ENCODE results near the gene PHIP. TPM values are rescaled to one million over a fixed set of nuclear protein-coding genes. Genes with fewer than 3 reads are reported as not detected.

PHIP gene
- total RNA-seq, 2 experiments from 2014 or later, result 24.5 to 25.1 TPM

- CTCF ChIA-PET, result interaction anchor here (0.6 kb wide), 1 partner anchor 1041 kb away, joined by 3 read pairs; no protein-coding TSS in a partner anchor
- POLR2A ChIA-PET, result interaction anchor here (0.7 kb wide), 1 partner anchor 34 kb away, joined by 3 read pairs; no protein-coding TSS in a partner anchor
Measured at GRCh38 chr6:79072640-79073181, 5.3 kb downstream of the PHIP start.

DNA sequence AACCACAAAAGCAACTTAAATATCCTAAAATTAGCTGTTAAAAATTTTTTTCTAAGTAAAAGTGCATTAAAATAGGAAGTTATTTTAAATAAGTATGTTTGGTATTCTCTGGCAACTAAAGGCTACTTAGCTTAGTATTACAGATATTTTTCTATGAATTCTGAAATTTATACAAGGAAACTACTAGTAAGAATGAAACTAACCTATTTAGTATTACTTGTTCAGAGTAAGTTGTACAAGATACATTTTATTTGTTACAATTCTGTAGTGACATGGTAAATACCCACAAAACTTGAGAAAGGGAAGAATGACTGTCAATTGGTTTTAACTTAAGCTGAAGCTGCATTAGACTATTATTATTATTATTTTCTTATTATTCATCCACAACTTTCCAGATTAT is 6.5 kb downstream of the PHIP start:
- ChIA-PET CTCF (no interaction called here), POLR2A (no interaction called here)

- ChIA-PET POLR2A (no interaction called here), CTCF (no interaction called here)
Measured at GRCh38 chr6:79070206-79070825, 7.7 kb downstream of the PHIP start.

DNA sequence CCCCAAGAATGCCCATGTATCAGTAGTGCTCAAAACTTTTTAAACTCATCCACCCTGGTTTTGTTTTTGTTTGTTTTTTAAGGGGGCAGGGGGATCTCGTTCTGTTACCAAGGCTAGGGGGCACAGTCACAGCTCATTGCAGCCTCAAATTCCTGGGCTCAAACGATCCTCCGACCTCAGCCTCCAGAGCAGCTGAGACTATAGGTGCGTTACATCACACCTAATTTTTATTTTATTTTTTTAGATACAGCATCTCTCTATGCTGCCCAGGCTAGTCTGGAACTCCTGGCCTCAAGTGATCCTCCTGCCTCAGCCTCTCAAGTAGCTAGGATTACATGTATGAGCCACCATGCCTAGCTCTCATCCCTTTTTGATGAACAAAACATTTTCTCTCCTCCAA is 11.2 kb downstream of the PHIP start:
- ChIA-PET POLR2A (no interaction called here), CTCF (no interaction called here)

DNA sequence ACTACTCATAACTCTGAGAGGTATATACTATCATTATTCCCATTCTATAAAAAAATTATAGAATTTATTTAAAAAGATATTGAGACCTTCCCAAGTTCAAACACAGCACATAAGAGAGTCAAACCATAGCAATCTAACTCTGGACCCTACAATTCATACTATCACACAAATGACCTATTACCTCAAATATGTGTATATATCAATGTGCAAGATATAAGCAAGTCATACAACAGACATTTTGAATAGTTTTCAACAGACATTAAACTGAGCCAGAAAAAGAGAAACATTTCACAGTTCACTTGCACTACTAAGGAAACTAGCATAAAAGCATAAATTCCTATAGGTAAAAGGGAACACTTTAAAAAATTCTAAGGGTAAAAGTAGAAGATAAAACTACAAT is 11.7 kb downstream of the PHIP start:
- ChIA-PET POLR2A (no interaction called here), CTCF (no interaction called here)

DNA sequence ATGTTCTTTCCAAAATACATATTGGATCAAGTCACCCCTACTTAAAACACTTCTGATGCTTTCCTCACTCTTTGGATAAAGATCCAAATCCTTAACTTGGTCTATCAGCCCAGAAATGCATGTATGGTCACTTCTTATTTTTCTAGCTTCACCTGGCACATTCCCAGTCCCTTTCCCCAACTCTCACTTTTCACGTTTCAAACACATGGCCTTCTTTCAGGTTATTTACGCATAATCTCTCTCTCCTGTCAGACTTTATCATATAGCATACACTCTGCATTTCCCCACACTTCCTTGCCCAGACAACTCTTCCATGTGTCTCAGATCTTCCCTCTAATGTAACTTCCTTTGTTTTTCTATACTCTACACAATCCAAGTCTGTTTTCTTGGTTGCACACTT is 12.8 kb downstream of the PHIP start:
- ChIA-PET CTCF (interaction anchor here (1.3 kb wide), 1 partner anchor 13 kb away, joined by 3 read pairs; the partner anchor contains the start of gene PHIP), POLR2A (no interaction called here)

DNA sequence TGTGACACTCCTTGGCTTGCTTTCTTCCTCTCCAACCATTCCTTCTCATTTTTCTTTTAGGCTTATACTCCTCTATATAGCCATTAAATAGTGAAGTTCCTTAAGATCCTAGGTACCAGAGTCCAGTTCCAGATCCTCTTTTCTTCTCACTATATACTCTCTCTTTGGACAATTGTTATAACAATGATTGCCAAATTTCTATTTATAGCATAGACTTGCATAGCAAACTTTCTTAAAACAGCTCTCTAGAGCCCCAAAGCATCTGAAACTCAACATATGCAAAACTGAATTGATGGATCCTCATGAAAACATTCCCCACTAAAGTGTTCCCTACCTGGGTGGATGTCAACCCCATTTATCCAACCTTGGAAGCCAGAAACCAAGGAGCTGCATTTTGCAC is 13.4 kb downstream of the PHIP start:
- ChIA-PET POLR2A (no interaction called here), CTCF (interaction anchor here (1.3 kb wide), 1 partner anchor 13 kb away, joined by 3 read pairs; the partner anchor contains the start of gene PHIP)

DNA sequence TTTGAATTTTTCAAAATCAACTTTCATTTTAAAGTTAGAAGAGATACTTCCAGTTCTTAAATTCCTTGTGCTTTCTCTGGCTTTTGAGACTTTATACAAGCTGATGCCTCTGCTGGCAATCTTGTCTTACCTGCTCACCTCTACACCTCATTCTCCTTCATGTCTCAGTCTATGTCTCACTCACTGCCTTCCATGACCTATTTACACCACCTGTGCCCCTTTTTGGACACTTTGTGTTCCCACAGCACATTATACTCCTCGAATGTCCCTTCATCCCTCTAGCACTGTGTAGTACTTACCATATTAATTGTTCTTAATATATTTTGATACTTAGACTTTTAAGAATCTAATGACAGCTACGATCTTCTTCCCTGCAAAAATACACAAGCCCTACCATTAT is 15.3 kb downstream of the PHIP start:
- CTCF ChIA-PET, result no interaction called here
- POLR2A ChIA-PET, result no interaction called here

- POLR2A ChIA-PET, result no interaction called here
- CTCF ChIA-PET, result interaction anchor here (0.5 kb wide), 1 partner anchor 490 kb away, joined by 3 read pairs; no protein-coding TSS in a partner anchor
Measured at GRCh38 chr6:79057746-79058145, 20.3 kb downstream of the PHIP start.

DNA sequence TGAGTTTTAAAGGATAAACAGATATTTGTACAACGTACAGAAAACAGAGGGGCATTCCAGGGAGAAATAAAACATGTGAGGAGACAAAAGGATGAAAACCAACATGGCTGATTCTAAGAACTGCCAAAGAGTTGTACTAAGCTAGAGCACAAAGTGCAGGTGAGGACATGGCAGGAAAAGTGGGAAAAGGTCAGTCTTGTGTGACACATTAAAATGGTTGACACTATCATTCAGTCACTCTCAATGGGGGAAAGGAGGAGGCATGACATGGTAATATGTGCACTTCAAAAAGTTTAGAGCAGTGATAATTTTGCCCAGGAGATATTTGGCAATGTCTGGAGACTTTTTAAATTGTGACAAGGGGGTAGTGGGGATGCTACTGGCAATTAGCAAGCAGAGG is 21.8 kb downstream of the PHIP start:
- ChIA-PET POLR2A (no interaction called here), CTCF (no interaction called here)

DNA sequence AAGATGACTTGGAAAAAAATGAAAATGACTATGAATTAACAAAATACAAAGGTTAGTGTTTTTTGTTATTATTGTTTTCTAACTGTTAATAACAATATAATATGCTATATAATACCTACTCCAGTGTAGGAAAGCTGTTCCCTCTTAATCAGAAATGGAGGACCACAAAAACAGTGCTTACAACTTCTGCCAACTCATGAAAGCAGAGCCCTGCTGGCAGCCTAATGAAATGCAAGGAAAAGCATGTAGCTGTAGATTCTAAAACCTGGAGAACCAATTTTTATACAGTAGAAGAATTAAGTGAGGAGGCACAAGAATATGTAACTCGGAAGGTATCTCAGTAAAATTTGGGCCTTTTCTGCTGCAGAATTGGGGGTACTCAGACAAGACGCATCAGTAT is 29.4 kb downstream of the PHIP start:
- ChIA-PET POLR2A (interaction anchor here (1.1 kb wide), 1 partner anchor 28 kb away, joined by 3 read pairs; no protein-coding TSS in a partner anchor), CTCF (no interaction called here)

- ChIA-PET CTCF (no interaction called here), POLR2A (no interaction called here)
Measured at GRCh38 chr6:79047072-79047471, 31.0 kb downstream of the PHIP start.

DNA sequence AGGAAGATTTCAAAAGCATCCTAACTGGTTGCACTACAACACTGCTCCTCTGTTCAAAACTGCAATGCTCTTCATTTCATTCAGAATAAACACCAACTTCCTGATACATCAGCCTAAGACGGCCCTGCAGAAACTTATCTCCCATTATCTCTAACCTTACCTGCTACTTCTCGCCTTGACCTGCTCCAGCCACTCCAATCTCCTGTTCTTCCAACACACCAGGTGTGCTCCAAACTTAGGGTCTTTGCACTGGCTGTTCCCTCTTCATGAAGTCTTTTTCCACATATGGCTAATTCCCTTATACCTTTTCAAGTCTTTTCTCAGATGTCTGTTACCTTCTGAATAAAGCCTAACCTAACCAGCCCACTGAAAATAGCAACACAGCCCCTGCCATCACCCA is 32.1 kb downstream of the PHIP start:
- ChIA-PET CTCF (no interaction called here), POLR2A (no interaction called here)

GRCh38 chr6:79042799-79043126 is 35.3 kb downstream of the PHIP start:
- ChIA-PET POLR2A (no interaction called here), CTCF (no interaction called here)

DNA sequence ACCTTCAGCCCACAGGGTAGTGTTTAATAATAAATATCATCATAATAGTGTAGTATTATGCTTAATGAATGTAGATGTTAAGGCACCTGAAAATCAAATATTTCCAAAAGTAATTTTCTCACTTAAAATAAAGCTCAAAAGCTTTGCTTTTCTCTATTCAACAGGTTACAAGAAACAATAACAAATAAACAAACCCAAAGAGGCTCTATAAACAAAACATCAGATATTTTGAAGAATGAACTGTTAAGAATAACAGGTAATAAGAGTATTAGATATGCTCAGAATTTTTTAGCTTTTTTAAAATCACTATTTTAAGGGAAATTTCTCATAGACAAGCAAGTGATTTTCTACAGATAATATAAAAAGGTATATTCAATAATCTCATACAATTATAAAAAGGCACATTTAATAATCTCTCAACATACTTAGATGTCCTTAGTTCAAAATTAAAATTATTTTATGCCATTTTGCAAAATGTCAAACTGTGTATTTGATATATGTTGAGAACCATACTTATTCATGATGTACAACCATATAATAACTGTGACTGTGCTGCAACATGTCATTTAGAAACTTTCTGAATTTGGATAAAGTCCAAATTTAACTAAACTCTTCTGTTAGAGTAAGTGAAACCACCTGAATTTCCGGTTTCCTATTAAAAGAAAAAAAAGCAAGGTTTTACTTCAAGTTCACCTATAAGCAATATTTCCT is 35.8 kb downstream of the PHIP start:
- CTCF ChIA-PET, result no interaction called here

GRCh38 chr6:79040083-79040482 is 38.0 kb downstream of the PHIP start:
- ChIA-PET CTCF (no interaction called here), POLR2A (no interaction called here)

More for the DNA sequence above, 35.8 kb downstream of the PHIP start:
- POLR2A ChIA-PET, result no interaction called here

GRCh38 chr6:79038061-79038460 is 40.0 kb downstream of the PHIP start:
- ChIA-PET CTCF (interaction anchor here (1.4 kb wide), 1 partner anchor 40 kb away, joined by 3 read pairs; the partner anchor contains the start of gene PHIP), POLR2A (no interaction called here)

GRCh38 chr6:79034865-79035264 is 43.2 kb downstream of the PHIP start:
- POLR2A ChIA-PET, result no interaction called here
- CTCF ChIA-PET, result no interaction called here

DNA sequence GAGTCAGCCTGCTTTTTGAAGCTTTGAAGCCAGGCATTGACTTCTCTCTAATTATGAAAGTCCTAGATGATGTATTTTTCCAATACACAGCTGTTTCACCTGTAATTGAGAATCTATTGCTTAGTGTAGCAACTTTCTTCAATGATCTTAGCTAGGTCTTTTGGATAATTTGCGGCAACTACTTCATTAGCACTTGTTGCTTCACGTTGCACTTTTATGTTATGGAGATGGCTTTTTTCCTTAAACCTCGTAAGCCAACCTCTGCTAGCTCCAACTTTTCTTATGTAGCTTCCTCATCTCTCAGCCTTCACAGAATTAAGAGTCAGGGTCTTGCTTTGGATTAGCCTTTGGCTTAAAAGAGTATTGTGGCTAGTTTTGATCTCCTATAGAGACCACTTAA is 44.8 kb downstream of the PHIP start:
- POLR2A ChIA-PET, result no interaction called here
- CTCF ChIA-PET, result no interaction called here

DNA sequence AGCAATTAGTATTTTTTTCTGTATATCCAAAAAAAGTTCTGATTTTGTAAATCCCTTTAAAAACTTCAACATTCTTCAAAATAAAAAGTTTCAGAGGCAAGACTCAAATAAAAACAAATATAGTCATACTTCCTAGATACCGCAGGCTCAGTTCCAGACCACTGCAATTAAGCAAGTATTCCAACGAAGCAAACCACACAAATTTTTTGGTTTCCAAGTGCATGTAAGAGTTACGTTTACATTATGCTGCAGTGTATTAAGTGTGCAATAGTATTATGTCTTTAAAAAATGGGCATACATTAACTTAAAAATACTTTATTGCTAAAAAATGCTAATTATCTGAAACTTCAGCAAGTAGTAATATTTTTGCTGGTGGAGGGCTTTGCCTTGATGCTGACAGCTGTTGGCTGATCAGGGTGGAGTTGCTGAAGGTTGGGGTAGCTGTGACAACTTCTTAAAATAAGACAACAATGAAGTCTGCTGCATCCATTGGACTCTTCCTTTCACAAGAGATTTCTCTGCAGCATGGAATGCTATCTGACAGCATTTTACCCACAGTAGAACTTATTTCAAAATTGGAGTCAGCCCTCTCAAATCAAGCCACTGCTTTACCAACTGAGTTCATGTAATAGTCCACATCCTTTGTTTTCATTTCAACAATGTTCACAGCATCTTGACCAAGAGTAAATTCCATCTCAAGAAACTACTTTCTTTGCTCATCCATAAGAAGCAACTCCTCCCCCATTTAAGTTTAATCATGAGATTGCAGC is 46.0 kb downstream of the PHIP start:
- ChIA-PET CTCF (interaction anchor here (0.6 kb wide), 1 partner anchor 10 kb away, joined by 3 read pairs; no protein-coding TSS in a partner anchor), POLR2A (no interaction called here)

DNA sequence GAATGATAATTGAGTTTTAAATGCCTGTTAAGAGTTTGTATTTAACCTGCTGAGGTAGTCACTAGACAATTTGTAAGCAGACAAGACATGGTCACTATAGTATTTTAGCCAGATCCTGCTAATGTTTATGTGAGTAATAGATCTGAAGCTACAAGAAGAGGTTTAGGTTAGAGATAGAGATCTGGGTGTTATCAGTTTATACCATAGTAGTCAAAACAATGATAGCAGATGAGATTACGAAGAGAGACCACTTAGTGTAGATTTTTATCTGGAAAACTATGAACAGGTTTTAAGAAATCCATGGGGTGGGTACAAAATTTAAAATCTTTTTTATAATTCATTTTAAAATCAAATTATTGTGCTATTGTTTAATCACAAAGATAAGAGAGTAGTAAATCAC is 47.5 kb downstream of the PHIP start:
- CTCF ChIA-PET, result no interaction called here
- POLR2A ChIA-PET, result interaction anchor here (0.6 kb wide), 1 partner anchor 47 kb away, joined by 3 read pairs; no protein-coding TSS in a partner anchor
